ENCODE data around the gene SPPL3.

DNA sequence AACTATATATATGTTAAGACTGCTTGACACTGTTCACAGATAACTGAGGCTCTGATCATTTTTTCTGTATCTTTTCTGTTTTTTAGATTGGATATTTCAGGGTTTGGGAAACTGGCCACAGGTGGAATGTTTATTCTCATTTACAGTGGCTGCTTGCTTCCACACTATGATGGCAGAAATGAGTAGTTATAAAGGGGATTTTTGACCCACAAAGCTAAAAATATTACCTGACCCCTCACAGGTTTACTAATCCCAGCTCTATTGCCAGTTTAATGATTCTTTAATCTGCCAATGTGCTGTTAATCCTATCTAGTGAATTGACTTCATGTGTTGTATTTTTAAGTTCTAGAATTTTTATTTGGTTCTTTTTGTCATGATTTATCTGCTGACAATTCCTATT lies 148.9 kb downstream of the SPPL3 start:
- TF ChIP-seq POLR2A (IDR thresholded peaks at IDR 0.05; ENCODE audit: low read depth, low read length), result no peak
- no peak for TF ChIP-seq TAF1 (IDR thresholded peaks at IDR 0.05; ENCODE audit: borderline replicate concordance, low read depth, low read length)

Measured in GM12892 (cell line).